CD4-positive, alpha-beta T cell treated with Interleukin-4 for 1 hour (primary cell): ENCODE measurements around the gene SPATA1.
A peak's percentile ranks its signal among the peaks of the same experiment; 100 is the strongest.
"Not testable (repeated sequence)": the region's sequence is repeated elsewhere in the genome, so short reads cannot be mapped to it uniquely, and the experiment has no call there.

Experiments used
- DNase-seq, 2 donors: peaks; one replicate each; pipeline ENCODE4 v3.0.0-alpha.2; 2020 to 2022

Gene SPATA1

GRCh38 chr1:84510165-84510564, 4.0 kb downstream of the SPATA1 start:
- no peak for DNase-seq

- DNase-seq: no peak
Measured at GRCh38 chr1:84510668-84511067, 4.5 kb downstream of the SPATA1 start.

GRCh38 chr1:84524590-84524989, 18.4 kb downstream of the SPATA1 start:
- no peak for DNase-seq

GRCh38 chr1:84525779-84526178, 19.6 kb downstream of the SPATA1 start:
- no peak for DNase-seq

- no peak for DNase-seq
Measured at GRCh38 chr1:84538599-84538998, 32.4 kb downstream of the SPATA1 start.

- DNase-seq: no peak
Measured at GRCh38 chr1:84539972-84540371, 33.8 kb downstream of the SPATA1 start.

GRCh38 chr1:84540759-84541158, 34.6 kb downstream of the SPATA1 start:
- DNase-seq: no peak

- DNase-seq: peak in 1 of 2 donors; percentile 8
Measured at GRCh38 chr1:84541679-84542078, 35.5 kb downstream of the SPATA1 start.

- no peak for DNase-seq
Measured at GRCh38 chr1:84550826-84551225, 44.6 kb downstream of the SPATA1 start.

GRCh38 chr1:84569216-84569615, 63.0 kb downstream of the SPATA1 start:
- no peak for DNase-seq

- no peak for DNase-seq
Measured at GRCh38 chr1:84570436-84571149, 64.4 kb downstream of the SPATA1 start.

- DNase-seq: no peak
Measured at GRCh38 chr1:84571150-84571535, 65.0 kb downstream of the SPATA1 start.

GRCh38 chr1:84573481-84573966, 67.3 kb downstream of the SPATA1 start:
- no peak for DNase-seq

- DNase-seq: peak; percentile 89
Measured at GRCh38 chr1:84573967-84574842, 68.0 kb downstream of the SPATA1 start, which contains the start of gene CTBS. Gene CTBS (minus strand): TSS chr1:84574440. CDS start chr1:84574415, 25 bp downstream.

- no peak for DNase-seq
Measured at GRCh38 chr1:84574936-84575335, 68.8 kb downstream of the SPATA1 start.

GRCh38 chr1:84581648-84582047, 75.5 kb downstream of the SPATA1 start:
- no peak for DNase-seq

- DNase-seq: no peak
Measured at GRCh38 chr1:84582802-84583587, 76.8 kb downstream of the SPATA1 start.

- no peak for DNase-seq
Measured at GRCh38 chr1:84583648-84584047, 77.5 kb downstream of the SPATA1 start.

GRCh38 chr1:84584126-84584525, 77.9 kb downstream of the SPATA1 start:
- DNase-seq: no peak

- DNase-seq: no peak
Measured at GRCh38 chr1:84585803-84586202, 79.6 kb downstream of the SPATA1 start.

GRCh38 chr1:84587099-84587498, 80.9 kb downstream of the SPATA1 start:
- no peak for DNase-seq

GRCh38 chr1:84594959-84595358, 88.8 kb downstream of the SPATA1 start:
- not testable (repeated sequence) for DNase-seq

GRCh38 chr1:84597011-84597410, 90.8 kb downstream of the SPATA1 start:
- DNase-seq: no peak
